Measurements from ENCODE around the gene GTF2H2C. TPM values are rescaled to one million over a fixed set of nuclear protein-coding genes. Genes with fewer than 3 reads are reported as not detected.

Gene GTF2H2C
- total RNA-seq, 1 experiment from 2014 or later, result 61.0 TPM

GRCh38 chr5:69528035-69528434 lies 32.0 kb upstream of the GTF2H2C start:
- H3K56ac ChIP-seq (ENCODE audit: insufficient read length, low read depth, low read length), result no peak overlapping the region
- H3K9me3 ChIP-seq (ENCODE audit: control insufficient read depth, low read depth, low read length), result no peaks in the 10 kb centered on the region
- H3K4me1 ChIP-seq (ENCODE audit: insufficient read depth, low read length), result peaks cover 3% of the 10 kb centered on the region; the same call in 1 of the 2 replicates
- no peak overlapping the region for H2BK5ac ChIP-seq (ENCODE audit: insufficient read length, low read length)
- H4K20me1 ChIP-seq (ENCODE audit: control insufficient read depth, insufficient read depth, insufficient read length), result no peaks in the 10 kb centered on the region
- no peak overlapping the region for H3T11ph ChIP-seq (ENCODE audit: low read length)
- no peaks in the 10 kb centered on the region for H3K27me3 Mint-ChIP-seq (ENCODE audit: low read depth)
- no peak overlapping the region for H4K5ac ChIP-seq (ENCODE audit: insufficient read length, low read depth, low read length)
- H3K9ac ChIP-seq (ENCODE audit: extremely low read depth, insufficient read length, low read length), result no peak overlapping the region
- no peak overlapping the region for H3K14ac ChIP-seq (ENCODE audit: insufficient read depth, low read length)
- H2AFZ ChIP-seq (ENCODE audit: low read length), result no peak overlapping the region
- no peaks in the 10 kb centered on the region for H3K79me1 ChIP-seq (ENCODE audit: insufficient read depth, low read depth, low read length, poor library complexity, severe bottlenecking)
- H3K18ac ChIP-seq (ENCODE audit: insufficient read length, low read depth, low read length), result no peak overlapping the region
- no peak overlapping the region for H4K91ac ChIP-seq (ENCODE audit: insufficient read length, low read depth, low read length)
- no peak overlapping the region for H3K4me3 Mint-ChIP-seq
- no peak overlapping the region for H3K4me2 ChIP-seq (ENCODE audit: insufficient read depth, insufficient read length, low read length)
- 0 out of 7 replicates have a peak overlapping the region, but pooled peaks of 1 of the 3 experiments have one; percentile 1 for H3K27ac Mint-ChIP-seq
- no peaks in the 10 kb centered on the region for H3K9me3 Mint-ChIP-seq
- no peak overlapping the region for H3K23ac ChIP-seq (ENCODE audit: insufficient read length, low read depth, low read length)
- H2BK120ac ChIP-seq (ENCODE audit: low read depth, low read length, poor library complexity, severe bottlenecking), result no peak overlapping the region
- no peak overlapping the region for H2BK12ac ChIP-seq (ENCODE audit: insufficient read length, low read depth, low read length)
- H2BK15ac ChIP-seq (ENCODE audit: low read depth, low read length), result no peak overlapping the region
- DNase-seq, result no peak
- no peak overlapping the region for H3K4ac ChIP-seq (ENCODE audit: low read depth, low read length)
- no peak for TF ChIP-seq CTCF (conservative IDR thresholded peaks at IDR 0.05)
- H3K4me1 Mint-ChIP-seq, result peaks cover 29 to 32% of the 10 kb centered on the region in 2 experiments
- H3K36me3 Mint-ChIP-seq (ENCODE audit: insufficient read depth in 1 of 3, low read depth in 3 of 3), result peaks cover 9 to 30% (median 13%) of the 10 kb centered on the region in 3 experiments; a peak in 6 of 7 replicates
- no peaks in the 10 kb centered on the region for H3K79me2 ChIP-seq (ENCODE audit: insufficient read depth, low read length)
- no CpG with 5 or more reads among the region's 5 CpGs for WGBS (ENCODE audit: extremely low coverage, insufficient read length, low lambda C conversion rate)
- H2AK5ac ChIP-seq (ENCODE audit: insufficient read length, low read length), result no peak overlapping the region
- H3K27ac ChIP-seq (ENCODE audit: insufficient read length, low read depth, low read length), result no peak overlapping the region
- no peaks in the 10 kb centered on the region for H3K23me2 ChIP-seq (ENCODE audit: insufficient read length, low read depth, low read length, poor library complexity, severe bottlenecking)
- no peak overlapping the region for H4K8ac ChIP-seq (replicated peaks; ENCODE audit: insufficient read length, low read depth, low read length)
- H2BK20ac ChIP-seq (ENCODE audit: low read depth, low read length, poor library complexity, severe bottlenecking), result no peak overlapping the region
- no peaks in the 10 kb centered on the region for H3K27me3 ChIP-seq (ENCODE audit: insufficient read depth, low read length)
